ENCODE measurements around the gene SLC38A3.

SLC38A3 gene

GRCh38 chr3:50269977-50270413 is 64.9 kb downstream of the SLC38A3 start:
- DNase-seq, result no peak

- DNase-seq, result no peak
Measured at GRCh38 chr3:50270422-50271224, 65.6 kb downstream of the SLC38A3 start.

Data from activated CD8-positive, alpha-beta memory T cell treated with anti-CD3 and anti-CD28 coated beads, Interleukin-2, amount 50 U/mL, for 4 hours (primary cell).